Activated CD4-positive, alpha-beta T cell treated with anti-CD3 and anti-CD28 coated beads, Interleukin-2, amount 10 ng/mL, durations not matched to agents 7 days and 5 days (primary cell): ENCODE results near the gene SYCP3. TPM values are rescaled to one million over a fixed set of nuclear protein-coding genes. Genes with fewer than 3 reads are reported as not detected.

Experiments used
- CTCF ChIA-PET: fragments of 350-600 bp; sonication (Branson Sonifier 250); formaldehyde crosslinking; loops from one replicate; lab custom pipeline; 2021; ENCODE audit warnings: antibody characterized with exemption; lab: Charles Lee
- POLR2A ChIA-PET: fragments of 350-600 bp; sonication (Branson Sonifier 250); formaldehyde crosslinking; loops from one replicate; lab custom pipeline; 2021; ENCODE audit warnings: antibody characterized with exemption; lab: Charles Lee
- DNase-seq: peaks from one replicate; pipeline ENCODE4 v3.0.0-alpha.2; 2020
- H3K27ac Mint-ChIP-seq: one replicate; pipeline ENCODE4 v1.8.0; 2021; ENCODE audit warnings: mild to moderate bottlenecking, moderate library complexity, mixed read lengths
- H3K27me3 Mint-ChIP-seq: one replicate; pipeline ENCODE4 v1.8.0; 2021; ENCODE audit warnings: mixed read lengths
- H3K36me3 Mint-ChIP-seq: one replicate; pipeline ENCODE4 v1.8.0; 2021; ENCODE audit warnings: low read depth, mixed read lengths
- H3K4me1 Mint-ChIP-seq: one replicate; pipeline ENCODE4 v1.8.0; 2021; ENCODE audit warnings: mixed read lengths
- H3K4me3 Mint-ChIP-seq: one replicate; pipeline ENCODE4 v1.8.0; 2021; ENCODE audit warnings: mild to moderate bottlenecking, moderate library complexity, mixed read lengths
- H3K9me3 Mint-ChIP-seq: one replicate; pipeline ENCODE4 v1.8.0; 2021; ENCODE audit warnings: mixed read lengths
- total RNA-seq, 2 experiments: library from RNA; stranded (reverse); gene quantifications; one replicate each; pipeline ENCODE4 v1.2.3, GENCODE V29; 2021

SYCP3 gene
- total RNA-seq, 2 experiments from 2014 or later: 0.35 to 0.75 TPM

GRCh38 chr12:101703487-101703886 lies 35.8 kb downstream of the SYCP3 start:
- H3K27me3 Mint-ChIP-seq: no peaks in the 10 kb centered on the region
- CTCF ChIA-PET: interaction anchor here (1.3 to 1.7 kb wide), 2 partner anchors 11 to 14 kb away, joined by 3 to 4 read pairs; no protein-coding TSS in a partner anchor
- POLR2A ChIA-PET: no interaction called here
- no peak overlapping the region for H3K4me3 Mint-ChIP-seq
- DNase-seq: no peak
- H3K36me3 Mint-ChIP-seq: no peaks in the 10 kb centered on the region
- no peaks in the 10 kb centered on the region for H3K9me3 Mint-ChIP-seq
- H3K4me1 Mint-ChIP-seq: peaks cover 15% of the 10 kb centered on the region
- no peak overlapping the region for H3K27ac Mint-ChIP-seq

GRCh38 chr12:101700299-101700820 lies 38.9 kb downstream of the SYCP3 start:
- CTCF ChIA-PET: no interaction called here
- POLR2A ChIA-PET: no interaction called here
- Mint-ChIP-seq H3K9me3 (no peaks in the 10 kb centered on the region), H3K36me3 (no peaks in the 10 kb centered on the region), H3K4me3 (no peak overlapping the region), H3K27ac (no peak overlapping the region), H3K4me1 (peaks cover 35% of the 10 kb centered on the region), H3K27me3 (no peaks in the 10 kb centered on the region)
- DNase-seq: no peak

- H3K36me3 Mint-ChIP-seq: no peaks in the 10 kb centered on the region
- H3K4me3 Mint-ChIP-seq: peak overlapping the region; percentile 81
- no peaks in the 10 kb centered on the region for H3K27me3 Mint-ChIP-seq
- no peak for DNase-seq
- H3K9me3 Mint-ChIP-seq: no peaks in the 10 kb centered on the region
- CTCF ChIA-PET: interaction anchor here (0.8 to 1.3 kb wide), 3 partner anchors 23 to 47 kb away, joined by 3 to 4 read pairs (median 3); no protein-coding TSS in a partner anchor
- H3K4me1 Mint-ChIP-seq: peaks cover 38% of the 10 kb centered on the region
- H3K27ac Mint-ChIP-seq: peak overlapping the region; percentile 86
- POLR2A ChIA-PET: no interaction called here
These were observed 40.4 kb downstream of the SYCP3 start for GRCh38 chr12:101698800-101699347.

GRCh38 chr12:101697930-101698799 lies 41.1 kb downstream of the SYCP3 start:
- Mint-ChIP-seq H3K27me3 (no peaks in the 10 kb centered on the region), H3K36me3 (no peaks in the 10 kb centered on the region), H3K27ac (peak overlapping the region; percentile 86), H3K4me1 (peaks cover 38% of the 10 kb centered on the region), H3K4me3 (peak overlapping the region; percentile 81), H3K9me3 (no peaks in the 10 kb centered on the region)
- ChIA-PET POLR2A (no interaction called here), CTCF (interaction anchor here (0.8 to 1.3 kb wide), 3 partner anchors 22 to 48 kb away, joined by 3 to 4 read pairs (median 3); no protein-coding TSS in a partner anchor)
- DNase-seq: no peak

- Mint-ChIP-seq H3K27ac (peak within 1 kb of the TSS; percentile 86), H3K4me1 (peaks cover 38% of the 10 kb centered on the region), H3K4me3 (peak within 1 kb of the TSS; percentile 81), H3K27me3 (no peaks in the 10 kb centered on the region), H3K36me3 (no peaks in the 10 kb centered on the region), H3K9me3 (no peaks in the 10 kb centered on the region)
- POLR2A ChIA-PET: no interaction called here
- peak; percentile 54 for DNase-seq
- CTCF ChIA-PET: interaction anchor here (1.1 kb wide), 1 partner anchor 49 kb away, joined by 3 read pairs; no protein-coding TSS in a partner anchor
These were observed 41.9 kb downstream of the SYCP3 start, which contains the start of gene CHPT1 for GRCh38 chr12:101697197-101697929. CHPT1 (plus strand) TSS chr12:101697640; CDS start chr12:101697862, 222 bp downstream.

- Mint-ChIP-seq H3K36me3 (no peaks in the 10 kb centered on the region), H3K27me3 (no peaks in the 10 kb centered on the region), H3K9me3 (no peaks in the 10 kb centered on the region), H3K27ac (peak overlapping the region; percentile 85), H3K4me3 (peak overlapping the region; percentile 80), H3K4me1 (peaks cover 38% of the 10 kb centered on the region)
- ChIA-PET CTCF (no interaction called here), POLR2A (no interaction called here)
- DNase-seq: peak; percentile 9
These were observed 42.7 kb downstream of the SYCP3 start for GRCh38 chr12:101696251-101697196.

GRCh38 chr12:101695706-101696105 lies 43.6 kb downstream of the SYCP3 start:
- ChIA-PET CTCF (no interaction called here), POLR2A (no interaction called here)
- Mint-ChIP-seq H3K4me1 (peaks cover 37% of the 10 kb centered on the region), H3K4me3 (no peak overlapping the region), H3K9me3 (no peaks in the 10 kb centered on the region), H3K27ac (no peak overlapping the region), H3K36me3 (no peaks in the 10 kb centered on the region), H3K27me3 (no peaks in the 10 kb centered on the region)
- no peak for DNase-seq

GRCh38 chr12:101694986-101695385 lies 44.3 kb downstream of the SYCP3 start:
- DNase-seq: no peak
- Mint-ChIP-seq H3K27me3 (no peaks in the 10 kb centered on the region), H3K4me1 (peaks cover 33% of the 10 kb centered on the region), H3K4me3 (no peak overlapping the region), H3K9me3 (no peaks in the 10 kb centered on the region), H3K36me3 (no peaks in the 10 kb centered on the region), H3K27ac (no peak overlapping the region)
- ChIA-PET POLR2A (no interaction called here), CTCF (interaction anchor here (0.6 to 1.2 kb wide), 2 partner anchors 29 to 331 kb away, joined by 4 to 5 read pairs; no protein-coding TSS in a partner anchor)

- H3K9me3 Mint-ChIP-seq: no peaks in the 10 kb centered on the region
These were observed 44.9 kb downstream of the SYCP3 start for GRCh38 chr12:101694297-101694848.

GRCh38 chr12:101691503-101692096 lies 47.7 kb downstream of the SYCP3 start:
- ChIA-PET POLR2A (no interaction called here), CTCF (interaction anchor here (1.4 kb wide), 1 partner anchor 11 kb away, joined by 4 read pairs; no protein-coding TSS in a partner anchor)
- peaks cover 14% of the 10 kb centered on the region for H3K4me1 Mint-ChIP-seq
- H3K27ac Mint-ChIP-seq: no peak overlapping the region
- no peaks in the 10 kb centered on the region for H3K36me3 Mint-ChIP-seq
- no peak overlapping the region for H3K4me3 Mint-ChIP-seq
- H3K27me3 Mint-ChIP-seq: no peaks in the 10 kb centered on the region
- H3K9me3 Mint-ChIP-seq: no peaks in the 10 kb centered on the region
- no peak for DNase-seq

More at GRCh38 chr12:101694297-101694848, 44.9 kb downstream of the SYCP3 start:
- Mint-ChIP-seq H3K36me3 (no peaks in the 10 kb centered on the region), H3K27ac (no peak overlapping the region), H3K27me3 (no peaks in the 10 kb centered on the region), H3K4me3 (no peak overlapping the region), H3K4me1 (peaks cover 29% of the 10 kb centered on the region)
- POLR2A ChIA-PET: no interaction called here
- CTCF ChIA-PET: interaction anchor here (0.6 to 1.2 kb wide), 2 partner anchors 29 to 331 kb away, joined by 4 to 5 read pairs; no protein-coding TSS in a partner anchor
- DNase-seq: no peak

- no peaks in the 10 kb centered on the region for H3K9me3 Mint-ChIP-seq
- H3K4me3 Mint-ChIP-seq: no peak overlapping the region
- no peaks in the 10 kb centered on the region for H3K27me3 Mint-ChIP-seq
- DNase-seq: no peak
- H3K4me1 Mint-ChIP-seq: peaks cover 6% of the 10 kb centered on the region
- no peaks in the 10 kb centered on the region for H3K36me3 Mint-ChIP-seq
- ChIA-PET CTCF (interaction anchor here (0.6 kb wide), 1 partner anchor 1327 kb away, joined by 3 read pairs; no protein-coding TSS in a partner anchor), POLR2A (no interaction called here)
- no peak overlapping the region for H3K27ac Mint-ChIP-seq
These were observed 48.6 kb downstream of the SYCP3 start for GRCh38 chr12:101690544-101691098.
